CD14-positive monocyte (primary cell): ENCODE results near the gene RMI1. TPM values are rescaled to one million over a fixed set of nuclear protein-coding genes. Genes with fewer than 3 reads are reported as not detected.

Experiments
- DNase-seq, 3 donors: peaks; one replicate each; pipeline ENCODE4 v3.0.0-alpha.2; 2011 to 2022
- H2AFZ ChIP-seq: 2 replicates; pipeline ENCODE4 v1.6.0; 2012; ENCODE audit warnings: mild to moderate bottlenecking, low read depth, low read length, inconsistent platforms; ENCODE audit not compliant: insufficient read depth, poor library complexity, severe bottlenecking
- H3K27ac ChIP-seq, 2 donors: 1 replicate in 1 of 2; 2 replicates in 1 of 2; pipeline ENCODE4 v1.5.1; 2012 to 2013; ENCODE audit warnings: low read length in 2 of 2, control low read depth in 1 of 2, inconsistent platforms in 1 of 2, low read depth in 1 of 2, mild to moderate bottlenecking in 1 of 2
- H3K27me3 ChIP-seq, 2 donors: one replicate each; pipeline versions ENCODE4 v1.6.0 to v1.6.1; 2011 to 2013; ENCODE audit warnings: low read length in 2 of 2; ENCODE audit not compliant: control insufficient read depth in 2 of 2, insufficient read depth in 2 of 2
- H3K36me3 ChIP-seq, 2 donors: replicated peaks in 1 of 2; 1 replicate in 1 of 2; 2 replicates in 1 of 2; pipeline versions ENCODE4 v1.5.1 to v1.6.1; 2012 to 2013; ENCODE audit warnings: low read length in 2 of 2, control low read depth in 1 of 2, inconsistent platforms in 1 of 2, mild to moderate bottlenecking in 1 of 2; ENCODE audit not compliant: insufficient read depth in 2 of 2, control insufficient read depth in 1 of 2
- H3K4me1 ChIP-seq, 2 donors: 1 replicate in 1 of 2; 2 replicates in 1 of 2; pipeline versions ENCODE4 v1.5.1 to v1.6.1; 2012 to 2013; ENCODE audit warnings: low read length in 2 of 2, control low read depth in 1 of 2, inconsistent platforms in 1 of 2, mild to moderate bottlenecking in 1 of 2, moderate library complexity in 1 of 2; ENCODE audit not compliant: insufficient read depth in 2 of 2, control insufficient read depth in 1 of 2
- H3K4me2 ChIP-seq: replicated peaks from 2 replicates; pipeline ENCODE3; 2012; ENCODE audit warnings: low read length, moderate library complexity, mild to moderate bottlenecking; ENCODE audit not compliant: poor library complexity, severe bottlenecking; ENCODE audit errors: extremely low read depth
- H3K4me3 ChIP-seq, 3 experiments: fragments of 200-600 bp in 1 of 3; sonication (generic) in 1 of 3; replicated peaks in 1 of 3; 1 replicate in 2 of 3; 2 replicates in 1 of 3; pipeline ENCODE4 v1.5.1; 2011 to 2013; ENCODE audit warnings: low read length in 3 of 3, mild to moderate bottlenecking in 3 of 3, control low read depth in 2 of 3, low read depth in 2 of 3, inconsistent platforms in 1 of 3, moderate library complexity in 1 of 3
- H3K79me2 ChIP-seq: 2 replicates; pipeline ENCODE4 v1.6.0; 2012; ENCODE audit warnings: mild to moderate bottlenecking, control low read depth, inconsistent platforms, low read length, moderate library complexity; ENCODE audit not compliant: insufficient read depth
- H3K9ac ChIP-seq: 2 replicates; pipeline ENCODE4 v1.6.0; 2017; ENCODE audit warnings: low read length, mild to moderate bottlenecking; ENCODE audit not compliant: insufficient read depth, poor library complexity, severe bottlenecking
- H3K9me3 ChIP-seq, 2 donors: replicated peaks in 1 of 2; 1 replicate in 1 of 2; 2 replicates in 1 of 2; pipeline versions ENCODE4 v1.5.1 to v1.6.1; 2012 to 2013; ENCODE audit warnings: low read length in 2 of 2, control low read depth in 1 of 2; ENCODE audit not compliant: control insufficient read depth in 1 of 2, insufficient read depth in 1 of 2
- H4K20me1 ChIP-seq: 2 replicates; pipeline ENCODE4 v1.6.0; 2012; ENCODE audit warnings: mild to moderate bottlenecking, low read length, control low read depth, moderate library complexity; ENCODE audit not compliant: insufficient read depth
- H3K27ac Mint-ChIP-seq, 7 donors: one replicate each; pipeline ENCODE4 v1.8.0; 2020; ENCODE audit warnings: mild to moderate bottlenecking in 7 of 7, mixed read lengths in 7 of 7, moderate library complexity in 6 of 7, inconsistent platforms in 2 of 7
- H3K27me3 Mint-ChIP-seq, 3 donors: one replicate each; pipeline ENCODE4 v1.8.0; 2021 to 2022; ENCODE audit warnings: low read depth in 3 of 3, mild to moderate bottlenecking in 3 of 3, mixed read lengths in 3 of 3, moderate library complexity in 3 of 3, inconsistent platforms in 1 of 3
- H3K36me3 Mint-ChIP-seq, 2 donors: one replicate each; pipeline ENCODE4 v1.8.0; 2020; ENCODE audit warnings: mixed read lengths in 2 of 2, inconsistent platforms in 1 of 2, mild to moderate bottlenecking in 1 of 2
- H3K4me1 Mint-ChIP-seq: one replicate; pipeline ENCODE4 v1.8.0; 2020; ENCODE audit warnings: mild to moderate bottlenecking, mixed read lengths
- H3K4me3 Mint-ChIP-seq, 2 donors: one replicate each; pipeline ENCODE4 v1.8.0; 2020; ENCODE audit warnings: mild to moderate bottlenecking in 2 of 2, mixed read lengths in 2 of 2, moderate library complexity in 1 of 2
- H3K9me3 Mint-ChIP-seq, 7 donors: one replicate each; pipeline ENCODE4 v1.8.0; 2020 to 2022; ENCODE audit warnings: mixed read lengths in 7 of 7, mild to moderate bottlenecking in 6 of 7, moderate library complexity in 6 of 7, inconsistent platforms in 2 of 7
- WGBS: methylation state at CpG from one replicate; pipeline ENCODE4 v1.1.5; 2013; ENCODE audit warnings: missing lambda C conversion rate; ENCODE audit not compliant: insufficient coverage; 5-methylcytosine and 5-hydroxymethylcytosine counted together
- intact Hi-C, 2 donors: fragments of 100-400 bp; cut with micrococcal nuclease; formaldehyde crosslinking; loops; one replicate each; pipeline versions ENCODE4 v1.15.0 to v1.15.1; 2023
- polyA plus RNA-seq, 3 donors: library from polyadenylated mRNA; depleted of rRNA in 1 of 3; unstranded in 2 of 3; stranded (reverse) in 1 of 3; fragments of 300-500 nt in 2 of 3; fragments of >200 nt in 1 of 3; fragmentation: Illumina TruSeq in 2 of 3; gene quantifications; 1 replicate in 2 of 3; 2 replicates in 1 of 3; pipeline ENCODE4 v1.2.3, GENCODE V29; 2012 to 2021
- TF ChIP-seq, protein P1 (sequence below): fragments of 200-600 bp; IDR thresholded peaks from one replicate; pipeline ENCODE4 v1.8.0; 2022; ENCODE audit warnings: antibody characterized with exemption, mild to moderate bottlenecking

Gene RMI1
- polyA plus RNA-seq, 3 donors = 1.7 to 11.5 (median 5.3) TPM

DNA sequence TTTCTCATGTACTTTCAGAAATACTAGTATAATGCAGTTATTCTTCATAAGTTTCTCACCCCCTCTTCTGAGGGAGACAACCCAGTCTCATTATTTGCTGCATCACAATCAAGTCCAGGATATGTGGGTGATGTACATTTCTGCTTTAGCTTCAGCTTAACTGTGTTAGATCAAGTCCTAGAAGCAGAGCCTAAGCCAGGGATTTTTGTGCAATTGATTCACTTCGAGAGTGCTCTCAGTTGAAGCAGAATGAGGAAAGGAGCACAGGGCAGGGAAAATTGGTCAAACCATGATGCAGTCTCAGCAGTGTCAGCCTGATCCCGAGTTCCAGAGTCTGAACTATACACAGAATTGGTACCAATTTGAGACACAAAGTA lies 15.6 kb upstream of the RMI1 start:
- peaks cover 8% of the 10 kb centered on the region for H3K4me1 Mint-ChIP-seq

DNA sequence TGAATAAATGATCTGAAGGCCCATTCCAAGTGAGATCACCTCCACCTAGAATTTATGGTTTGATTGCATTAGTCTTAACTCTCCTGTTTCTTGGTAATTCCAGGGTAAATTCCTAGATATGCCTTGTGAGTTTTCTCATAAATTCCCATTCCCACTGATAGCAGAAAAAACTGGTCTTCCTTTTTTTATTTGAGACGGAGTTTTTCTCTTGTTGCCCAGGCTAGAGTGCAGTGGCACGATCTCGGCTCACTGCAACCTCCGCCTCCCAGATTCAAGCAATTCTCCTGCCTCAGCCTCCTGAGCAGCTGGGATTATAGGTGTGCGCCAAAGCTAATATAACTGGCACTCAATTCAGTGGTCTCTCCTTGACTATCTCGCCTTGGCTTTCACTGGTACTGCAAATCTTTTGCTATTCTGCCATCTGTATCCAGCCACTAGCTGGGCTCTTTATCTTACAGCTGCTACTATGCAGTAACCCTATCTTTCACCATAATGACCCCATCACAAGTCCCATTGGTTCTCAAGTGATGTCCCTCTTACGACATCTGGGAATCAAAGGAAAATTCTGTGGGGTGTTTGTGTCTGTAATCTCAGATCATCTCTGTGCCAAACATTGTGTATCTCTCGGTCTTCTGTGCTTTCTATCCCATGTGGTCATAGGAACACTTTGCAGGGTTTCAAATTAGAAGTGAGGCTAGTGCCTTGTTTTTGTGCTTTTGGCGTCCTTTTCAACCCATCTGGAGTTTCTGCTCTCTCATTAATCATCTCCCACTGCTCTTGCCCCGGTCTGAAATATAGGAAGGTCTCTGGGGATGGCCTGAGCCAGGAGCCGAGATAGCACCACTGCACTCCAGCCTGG lies 15.0 kb upstream of the RMI1 start:
- intact Hi-C loops = no loop called here
- no peak overlapping the region for H3K4me3 Mint-ChIP-seq
- peaks cover 39 to 47% of the 10 kb centered on the region in 2 donors for H3K36me3 Mint-ChIP-seq
- 92% methylated on average over 6 of the region's 11 CpGs for WGBS
- peaks cover 6% of the 10 kb centered on the region for H3K79me2 ChIP-seq
- H3K36me3 ChIP-seq = peaks cover 34 to 45% of the 10 kb centered on the region in 2 donors
- peaks cover 58% of the 10 kb centered on the region for H4K20me1 ChIP-seq
- H3K27me3 Mint-ChIP-seq = peaks cover 0 to 4% (median 0%) of the 10 kb centered on the region in 3 donors
- H3K27ac Mint-ChIP-seq = peak overlapping the region in 4 of 7 donors; percentile 12 to 67 (median 44)
- no peaks in the 10 kb centered on the region for H3K27me3 ChIP-seq
- peak overlapping the region; percentile 6 to 36 for H3K27ac ChIP-seq
- H3K9me3 Mint-ChIP-seq = peaks cover 0 to 2% (median 0%) of the 10 kb centered on the region in 7 donors
- H3K9me3 ChIP-seq = no peaks in the 10 kb centered on the region
- H3K4me1 Mint-ChIP-seq = peaks cover 8% of the 10 kb centered on the region
- no peak overlapping the region for H3K4me2 ChIP-seq
- no peak overlapping the region for H2AFZ ChIP-seq
- TF ChIP-seq, protein P1, sequence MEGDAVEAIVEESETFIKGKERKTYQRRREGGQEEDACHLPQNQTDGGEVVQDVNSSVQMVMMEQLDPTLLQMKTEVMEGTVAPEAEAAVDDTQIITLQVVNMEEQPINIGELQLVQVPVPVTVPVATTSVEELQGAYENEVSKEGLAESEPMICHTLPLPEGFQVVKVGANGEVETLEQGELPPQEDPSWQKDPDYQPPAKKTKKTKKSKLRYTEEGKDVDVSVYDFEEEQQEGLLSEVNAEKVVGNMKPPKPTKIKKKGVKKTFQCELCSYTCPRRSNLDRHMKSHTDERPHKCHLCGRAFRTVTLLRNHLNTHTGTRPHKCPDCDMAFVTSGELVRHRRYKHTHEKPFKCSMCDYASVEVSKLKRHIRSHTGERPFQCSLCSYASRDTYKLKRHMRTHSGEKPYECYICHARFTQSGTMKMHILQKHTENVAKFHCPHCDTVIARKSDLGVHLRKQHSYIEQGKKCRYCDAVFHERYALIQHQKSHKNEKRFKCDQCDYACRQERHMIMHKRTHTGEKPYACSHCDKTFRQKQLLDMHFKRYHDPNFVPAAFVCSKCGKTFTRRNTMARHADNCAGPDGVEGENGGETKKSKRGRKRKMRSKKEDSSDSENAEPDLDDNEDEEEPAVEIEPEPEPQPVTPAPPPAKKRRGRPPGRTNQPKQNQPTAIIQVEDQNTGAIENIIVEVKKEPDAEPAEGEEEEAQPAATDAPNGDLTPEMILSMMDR = no peak
- no peaks in the 10 kb centered on the region for H3K4me1 ChIP-seq
- no peak overlapping the region for H3K4me3 ChIP-seq
- DNase-seq = no peak
- H3K9ac ChIP-seq = no peak overlapping the region

More for the DNA sequence above, 15.6 kb upstream of the RMI1 start:
- Histone ChIP-seq H3K27me3 (no peaks in the 10 kb centered on the region), H3K27ac (peak overlapping the region in 1 of 2 donors; percentile 36), H3K36me3 (peaks cover 28 to 39% of the 10 kb centered on the region in 2 donors), H3K4me1 (no peaks in the 10 kb centered on the region), H3K9me3 (no peaks in the 10 kb centered on the region), H2AFZ (no peak overlapping the region), H3K79me2 (peaks cover under 1% of the 10 kb centered on the region), H3K9ac (no peak overlapping the region), H4K20me1 (peaks cover 52% of the 10 kb centered on the region), H3K4me2 (no peak overlapping the region), H3K4me3 (no peak overlapping the region)
- TF ChIP-seq, protein P1 = no peak
- no peak overlapping the region for H3K4me3 Mint-ChIP-seq
- H3K27me3 Mint-ChIP-seq = peaks cover 0 to 4% (median 0%) of the 10 kb centered on the region in 3 donors
- peaks cover 0 to 2% (median 0%) of the 10 kb centered on the region in 7 donors for H3K9me3 Mint-ChIP-seq
- intact Hi-C loops = no loop called here
- WGBS = 80% methylated on average over 1 of the region's 2 CpGs
- peaks cover 33 to 41% of the 10 kb centered on the region in 2 donors for H3K36me3 Mint-ChIP-seq
- no peak for DNase-seq
- H3K27ac Mint-ChIP-seq = peak overlapping the region in 3 of 7 donors; percentile 42 to 67 (median 47)
